ENCODE data around the gene ATP8B2.
"Not testable (repeated sequence)": the region's sequence is repeated elsewhere in the genome, so short reads cannot be mapped to it uniquely, and the experiment has no call there.

GRCh38 chr1:154307670-154308270 lies 17.6 kb upstream of the ATP8B2 start:
- not testable (repeated sequence) for TF ChIP-seq POLR2A (IDR thresholded peaks at IDR 0.05)
- TF ChIP-seq, protein P1, sequence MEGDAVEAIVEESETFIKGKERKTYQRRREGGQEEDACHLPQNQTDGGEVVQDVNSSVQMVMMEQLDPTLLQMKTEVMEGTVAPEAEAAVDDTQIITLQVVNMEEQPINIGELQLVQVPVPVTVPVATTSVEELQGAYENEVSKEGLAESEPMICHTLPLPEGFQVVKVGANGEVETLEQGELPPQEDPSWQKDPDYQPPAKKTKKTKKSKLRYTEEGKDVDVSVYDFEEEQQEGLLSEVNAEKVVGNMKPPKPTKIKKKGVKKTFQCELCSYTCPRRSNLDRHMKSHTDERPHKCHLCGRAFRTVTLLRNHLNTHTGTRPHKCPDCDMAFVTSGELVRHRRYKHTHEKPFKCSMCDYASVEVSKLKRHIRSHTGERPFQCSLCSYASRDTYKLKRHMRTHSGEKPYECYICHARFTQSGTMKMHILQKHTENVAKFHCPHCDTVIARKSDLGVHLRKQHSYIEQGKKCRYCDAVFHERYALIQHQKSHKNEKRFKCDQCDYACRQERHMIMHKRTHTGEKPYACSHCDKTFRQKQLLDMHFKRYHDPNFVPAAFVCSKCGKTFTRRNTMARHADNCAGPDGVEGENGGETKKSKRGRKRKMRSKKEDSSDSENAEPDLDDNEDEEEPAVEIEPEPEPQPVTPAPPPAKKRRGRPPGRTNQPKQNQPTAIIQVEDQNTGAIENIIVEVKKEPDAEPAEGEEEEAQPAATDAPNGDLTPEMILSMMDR (IDR thresholded peaks at IDR 0.05), result not testable (repeated sequence)

All from esophagus squamous epithelium (tissue), 4 donors.